Ishikawa (cell line): ENCODE measurements around the gene HPD.

ENCODE experiments used
- EP300 ChIP-seq: IDR thresholded peaks from 2 replicates; pipeline ENCODE4 v1.6.1; 2012; ENCODE audit warnings: borderline replicate concordance
- FOXM1 ChIP-seq: IDR thresholded peaks from 2 replicates; pipeline ENCODE4 v1.6.1; 2012; ENCODE audit warnings: low read depth, borderline replicate concordance
- RAD21 ChIP-seq: IDR thresholded peaks from 2 replicates; pipeline ENCODE4 v1.6.1; 2012; ENCODE audit warnings: low read depth
- TAF1 ChIP-seq: IDR thresholded peaks from 2 replicates; pipeline ENCODE4 v1.6.1; 2012; ENCODE audit warnings: low read depth, mild to moderate bottlenecking
- YY1 ChIP-seq: IDR thresholded peaks from 2 replicates; pipeline ENCODE4 v1.6.1; 2012; ENCODE audit warnings: low read depth
- TF ChIP-seq, protein P1 (sequence below): IDR thresholded peaks from 2 replicates; pipeline ENCODE4 v1.6.1; 2012; ENCODE audit warnings: low read depth, mild to moderate bottlenecking
- TF ChIP-seq, protein P2 (sequence below): IDR thresholded peaks from 2 replicates; pipeline ENCODE4 v1.6.1; 2012

DNA sequence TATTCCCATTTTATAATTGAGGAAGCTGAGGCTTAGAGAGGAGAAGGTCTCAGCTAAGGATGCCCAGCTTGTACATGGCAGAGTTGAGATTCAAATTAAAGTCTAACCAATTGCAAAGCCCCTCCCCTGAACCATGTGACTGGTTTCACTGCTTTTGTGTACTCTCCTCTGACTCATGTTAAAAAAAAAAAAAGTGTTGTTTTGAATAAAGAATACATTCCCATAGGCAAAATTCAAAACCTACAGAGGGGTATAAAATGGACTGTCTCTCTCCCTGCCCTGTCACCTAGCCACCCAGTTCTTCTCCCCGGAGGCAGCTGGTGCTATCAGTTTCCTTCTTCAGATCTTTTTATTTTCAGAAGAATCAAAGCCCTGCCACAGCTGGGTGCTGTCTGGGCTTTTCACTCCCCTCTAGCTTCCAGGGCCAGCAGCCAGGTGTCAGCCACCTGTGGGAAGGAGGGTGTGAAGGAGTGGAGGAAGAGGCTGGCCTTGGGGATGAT lies 35.4 kb upstream of the HPD start:
- TF ChIP-seq TAF1: no peak
- no peak for TF ChIP-seq YY1
- TF ChIP-seq RAD21: no peak
- TF ChIP-seq FOXM1: peak; percentile 83
- TF ChIP-seq, protein P1, sequence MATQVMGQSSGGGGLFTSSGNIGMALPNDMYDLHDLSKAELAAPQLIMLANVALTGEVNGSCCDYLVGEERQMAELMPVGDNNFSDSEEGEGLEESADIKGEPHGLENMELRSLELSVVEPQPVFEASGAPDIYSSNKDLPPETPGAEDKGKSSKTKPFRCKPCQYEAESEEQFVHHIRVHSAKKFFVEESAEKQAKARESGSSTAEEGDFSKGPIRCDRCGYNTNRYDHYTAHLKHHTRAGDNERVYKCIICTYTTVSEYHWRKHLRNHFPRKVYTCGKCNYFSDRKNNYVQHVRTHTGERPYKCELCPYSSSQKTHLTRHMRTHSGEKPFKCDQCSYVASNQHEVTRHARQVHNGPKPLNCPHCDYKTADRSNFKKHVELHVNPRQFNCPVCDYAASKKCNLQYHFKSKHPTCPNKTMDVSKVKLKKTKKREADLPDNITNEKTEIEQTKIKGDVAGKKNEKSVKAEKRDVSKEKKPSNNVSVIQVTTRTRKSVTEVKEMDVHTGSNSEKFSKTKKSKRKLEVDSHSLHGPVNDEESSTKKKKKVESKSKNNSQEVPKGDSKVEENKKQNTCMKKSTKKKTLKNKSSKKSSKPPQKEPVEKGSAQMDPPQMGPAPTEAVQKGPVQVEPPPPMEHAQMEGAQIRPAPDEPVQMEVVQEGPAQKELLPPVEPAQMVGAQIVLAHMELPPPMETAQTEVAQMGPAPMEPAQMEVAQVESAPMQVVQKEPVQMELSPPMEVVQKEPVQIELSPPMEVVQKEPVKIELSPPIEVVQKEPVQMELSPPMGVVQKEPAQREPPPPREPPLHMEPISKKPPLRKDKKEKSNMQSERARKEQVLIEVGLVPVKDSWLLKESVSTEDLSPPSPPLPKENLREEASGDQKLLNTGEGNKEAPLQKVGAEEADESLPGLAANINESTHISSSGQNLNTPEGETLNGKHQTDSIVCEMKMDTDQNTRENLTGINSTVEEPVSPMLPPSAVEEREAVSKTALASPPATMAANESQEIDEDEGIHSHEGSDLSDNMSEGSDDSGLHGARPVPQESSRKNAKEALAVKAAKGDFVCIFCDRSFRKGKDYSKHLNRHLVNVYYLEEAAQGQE: no peak
- TF ChIP-seq, protein P2, sequence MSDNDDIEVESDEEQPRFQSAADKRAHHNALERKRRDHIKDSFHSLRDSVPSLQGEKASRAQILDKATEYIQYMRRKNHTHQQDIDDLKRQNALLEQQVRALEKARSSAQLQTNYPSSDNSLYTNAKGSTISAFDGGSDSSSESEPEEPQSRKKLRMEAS: no peak
- no peak for TF ChIP-seq EP300
